Adrenal gland (tissue), 12 donors: Measurements from ENCODE around the gene PLAAT4. TPM values are rescaled to one million over a fixed set of nuclear protein-coding genes. Genes with fewer than 3 reads are reported as not detected.

Experiments used
- DNase-seq, 7 donors: peaks; one replicate each; pipeline ENCODE4 v3.0.0-alpha.2; 2019 to 2020
- H3K27ac ChIP-seq, 5 donors: fragments of 200-600 bp; sonication (generic) in 4 of 5; 1 replicate in 3 of 5; 2 replicates in 2 of 5; pipeline versions ENCODE4 v1.5.1 to v1.8.0; 2016 to 2020; ENCODE audit warnings: mild to moderate bottlenecking in 1 of 5
- H3K27me3 ChIP-seq: fragments of 200-600 bp; 2 replicates; pipeline ENCODE4 v1.8.0; 2021
- H3K36me3 ChIP-seq, 2 donors: fragments of 200-600 bp; replicated peaks in 1 of 2; 1 replicate in 1 of 2; 2 replicates in 1 of 2; pipeline versions ENCODE4 v1.5.1 to v1.8.0; 2018 to 2022
- H3K4me1 ChIP-seq, 2 donors: fragments of 200-600 bp; replicated peaks in 1 of 2; 1 replicate in 1 of 2; 2 replicates in 1 of 2; pipeline versions ENCODE4 v1.5.1 to v1.8.0; 2018 to 2021
- H3K4me3 ChIP-seq, 4 donors: fragments of 200-600 bp; sonication (generic) in 3 of 4; one replicate each; pipeline ENCODE4 v1.5.1; 2016 to 2018
- H3K9me3 ChIP-seq, 3 donors: fragments of 200-600 bp; sonication (generic) in 1 of 3; replicated peaks in 1 of 3; 1 replicate in 2 of 3; 2 replicates in 1 of 3; pipeline versions ENCODE4 v1.5.1 to v1.8.0; 2016 to 2021
- POLR2A ChIP-seq, 2 donors: fragments of 450-650 bp; IDR thresholded peaks; one replicate each; pipeline ENCODE4 v1.6.1; 2017; ENCODE audit warnings: antibody characterized with exemption in 2 of 2, mild to moderate bottlenecking in 2 of 2, moderate library complexity in 1 of 2
- WGBS, 4 donors: extraction: QIAGEN DNeasy Blood & Tissue Kit in 2 of 4; methylation state at CpG; one replicate each; pipeline versions ENCODE4 v1.1.5 to v1.1.7; 2013 to 2017; 5-methylcytosine and 5-hydroxymethylcytosine counted together
- intact Hi-C, 2 donors: fragments of 100-400 bp; cut with DNase I; formaldehyde crosslinking; loops; one replicate each; pipeline versions ENCODE4 v1.14.1 to v1.15.0; 2022 to 2023
- polyA plus RNA-seq, 3 donors: library from polyadenylated mRNA; stranded (reverse); fragments of 200-250 nt in 2 of 3; fragments of 350-450 nt in 1 of 3; fragmentation: Illumina TruSeq in 1 of 3; extraction: RNeasy Lipid Tissue Mini Kit (QIAGEN cat#74804) in 1 of 3; gene quantifications; one replicate each; pipeline ENCODE4 v1.2.3, GENCODE V29; 2013 to 2014
- total RNA-seq, 9 donors: library from RNA; depleted of rRNA in 4 of 9; stranded (reverse); fragments of >200 nt in 4 of 9; fragments of 120-200 nt in 1 of 9; fragmentation: NEBNext Ultra II Directional in 1 of 9; extraction: Animal tissue kit (Norgen Biotek cat#: 25700) in 1 of 9; gene quantifications; one replicate each; pipeline versions ENCODE4 v1.1.0 to v1.2.4, GENCODE V29; 2013 to 2023
- TF ChIP-seq, protein P1 (sequence below), 6 experiments: fragments of 450-650 bp in 4 of 6; fragments of 200-600 bp in 2 of 6; sonication (generic) in 1 of 6; IDR thresholded peaks; 1 replicate in 5 of 6; 2 replicates in 1 of 6; pipeline versions ENCODE4 v1.5.1 to v1.8.0; 2016 to 2021; ENCODE audit warnings: antibody characterized with exemption in 6 of 6, mild to moderate bottlenecking in 2 of 6, moderate library complexity in 1 of 6
- donor health status: healthy with polysubstance abuse.
- donor health status: Bipolar disorder and iron deficiency.
- donor health status: DM: yes; HTN: yes; CAD: no.
- donor health status: DM: no; HTN: no; CAD: no.
- donor health status: DM: no; HTN: no; CAD: no.
- donor health status: DM: yes; HTN: yes; CAD: no.

Gene PLAAT4
- total and polyA plus RNA-seq, 12 donors: 3.7 to 49.5 (median 27.1) TPM

DNA sequence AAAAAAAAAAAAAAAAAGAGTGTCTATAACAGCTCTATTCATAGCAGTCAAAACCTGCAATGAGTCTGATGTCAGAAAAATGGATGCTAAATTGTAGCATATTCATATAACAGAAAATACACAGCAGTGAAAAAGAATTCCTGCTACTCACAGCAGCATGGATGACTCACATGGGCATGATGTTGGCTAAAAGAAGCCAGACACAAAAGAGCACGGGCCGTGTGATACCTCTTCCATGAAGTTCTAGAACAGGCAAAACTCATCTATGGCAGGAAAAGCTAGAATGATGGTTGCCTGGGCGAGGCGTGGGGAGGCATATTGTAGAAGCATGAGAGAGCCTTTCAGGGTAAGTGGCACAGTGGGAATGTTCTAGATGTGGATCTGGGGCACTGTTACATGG is 58.7 kb downstream of the PLAAT4 start:
- 77 to 86% (median 83%) methylated on average over 4 of the region's 4 CpGs for WGBS, 4 donors
- intact Hi-C loops: no loop called here
- H3K27me3 ChIP-seq: no peaks in the 10 kb centered on the region
- H3K4me3 ChIP-seq: no peak overlapping the region
- TF ChIP-seq, protein P1, sequence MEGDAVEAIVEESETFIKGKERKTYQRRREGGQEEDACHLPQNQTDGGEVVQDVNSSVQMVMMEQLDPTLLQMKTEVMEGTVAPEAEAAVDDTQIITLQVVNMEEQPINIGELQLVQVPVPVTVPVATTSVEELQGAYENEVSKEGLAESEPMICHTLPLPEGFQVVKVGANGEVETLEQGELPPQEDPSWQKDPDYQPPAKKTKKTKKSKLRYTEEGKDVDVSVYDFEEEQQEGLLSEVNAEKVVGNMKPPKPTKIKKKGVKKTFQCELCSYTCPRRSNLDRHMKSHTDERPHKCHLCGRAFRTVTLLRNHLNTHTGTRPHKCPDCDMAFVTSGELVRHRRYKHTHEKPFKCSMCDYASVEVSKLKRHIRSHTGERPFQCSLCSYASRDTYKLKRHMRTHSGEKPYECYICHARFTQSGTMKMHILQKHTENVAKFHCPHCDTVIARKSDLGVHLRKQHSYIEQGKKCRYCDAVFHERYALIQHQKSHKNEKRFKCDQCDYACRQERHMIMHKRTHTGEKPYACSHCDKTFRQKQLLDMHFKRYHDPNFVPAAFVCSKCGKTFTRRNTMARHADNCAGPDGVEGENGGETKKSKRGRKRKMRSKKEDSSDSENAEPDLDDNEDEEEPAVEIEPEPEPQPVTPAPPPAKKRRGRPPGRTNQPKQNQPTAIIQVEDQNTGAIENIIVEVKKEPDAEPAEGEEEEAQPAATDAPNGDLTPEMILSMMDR (IDR thresholded peaks at IDR 0.05): no peak
- TF ChIP-seq POLR2A (IDR thresholded peaks at IDR 0.05): no peak
- H3K27ac ChIP-seq: no peak overlapping the region
- peaks cover 0 to 17% of the 10 kb centered on the region in 2 donors for H3K36me3 ChIP-seq
- peak in 3 of 7 donors; percentile 8 to 41 (median 38) for DNase-seq
- no peaks in the 10 kb centered on the region for H3K9me3 ChIP-seq
- H3K4me1 ChIP-seq: no peaks in the 10 kb centered on the region

Other genes with a start within 250 kb of the PLAAT4 start
- under 1 TPM in 1 of 9 donors, not detected in 8; 0.06 TPM for gene SLC22A9, start 167.0 kb upstream of the PLAAT4 start, total RNA-seq
- gene SLC22A9, start 167.0 kb upstream of the PLAAT4 start, polyA plus RNA-seq: not detected
- 1 to 10 TPM in 4 of 9 donors, under 1 TPM in 3, not detected in 2; 0.69 to 7.9 (median 1.0) TPM for gene PLAAT5, start 45.6 kb upstream of the PLAAT4 start, total RNA-seq
- gene PLAAT5, start 45.6 kb upstream of the PLAAT4 start, polyA plus RNA-seq: 1 to 10 TPM in 2 of 3 donors, under 1 TPM in 1; 0.64 to 8.1 (median 2.0) TPM
- gene LGALS12, start 30.7 kb upstream of the PLAAT4 start, total RNA-seq: 1 to 10 TPM in 3 of 9 donors, under 1 TPM in 5, not detected in 1; 0.11 to 3.0 (median 0.38) TPM
- gene LGALS12, start 30.7 kb upstream of the PLAAT4 start, polyA plus RNA-seq: 10 to 100 TPM in 1 of 3 donors, under 1 TPM in 2; 0.11 to 15.5 (median 0.64) TPM
- gene PLAAT2, start 26.6 kb downstream of the PLAAT4 start, total RNA-seq: under 1 TPM in 1 of 9 donors, not detected in 8; 0.17 TPM
- gene PLAAT2, start 26.6 kb downstream of the PLAAT4 start, polyA plus RNA-seq: under 1 TPM in 1 of 3 donors, not detected in 2; 0.30 TPM
- gene PLAAT3, start 77.6 kb downstream of the PLAAT4 start, total RNA-seq: 10 to 100 TPM; 31.8 to 79.7 (median 59.2) TPM
- 100 to 1,000 TPM in 1 of 3 donors, 10 to 100 TPM in 2; 34.8 to 138 (median 41.1) TPM for gene PLAAT3, start 77.6 kb downstream of the PLAAT4 start, polyA plus RNA-seq
- gene ATL3, start 134.6 kb downstream of the PLAAT4 start, total RNA-seq: 100 to 1,000 TPM in 1 of 9 donors, 10 to 100 TPM in 8; 27.5 to 110 (median 70.3) TPM
- gene ATL3, start 134.6 kb downstream of the PLAAT4 start, polyA plus RNA-seq: 10 to 100 TPM; 12.3 to 33.6 (median 13.3) TPM
- gene RTN3, start 144.7 kb downstream of the PLAAT4 start, total RNA-seq: 100 to 1,000 TPM in 4 of 9 donors, 10 to 100 TPM in 5; 44.8 to 174 (median 95.6) TPM
- gene RTN3, start 144.7 kb downstream of the PLAAT4 start, polyA plus RNA-seq: 100 to 1,000 TPM in 1 of 3 donors, 10 to 100 TPM in 2; 42.5 to 117 (median 83.2) TPM
- gene ZFTA, start 232.0 kb downstream of the PLAAT4 start, total RNA-seq: 10 to 100 TPM in 8 of 9 donors, 1 to 10 TPM in 1; 8.1 to 20.2 (median 15.2) TPM
- 10 to 100 TPM in 2 of 3 donors, 1 to 10 TPM in 1; 3.6 to 15.9 (median 10.3) TPM for gene ZFTA, start 232.0 kb downstream of the PLAAT4 start, polyA plus RNA-seq